DMS 273 treated with DMSO at 0.1 percent for 48 hours (cell line): Measurements from ENCODE around the gene MED7.

Source experiments
- DNase-seq: peaks from one replicate; lab custom pipeline; 2025; lab: John Stamatoyannopoulos, UW

Gene MED7

GRCh38 chr5:157106630-157107461, 35.8 kb downstream of the MED7 start:
- DNase-seq, result no peak

DNA sequence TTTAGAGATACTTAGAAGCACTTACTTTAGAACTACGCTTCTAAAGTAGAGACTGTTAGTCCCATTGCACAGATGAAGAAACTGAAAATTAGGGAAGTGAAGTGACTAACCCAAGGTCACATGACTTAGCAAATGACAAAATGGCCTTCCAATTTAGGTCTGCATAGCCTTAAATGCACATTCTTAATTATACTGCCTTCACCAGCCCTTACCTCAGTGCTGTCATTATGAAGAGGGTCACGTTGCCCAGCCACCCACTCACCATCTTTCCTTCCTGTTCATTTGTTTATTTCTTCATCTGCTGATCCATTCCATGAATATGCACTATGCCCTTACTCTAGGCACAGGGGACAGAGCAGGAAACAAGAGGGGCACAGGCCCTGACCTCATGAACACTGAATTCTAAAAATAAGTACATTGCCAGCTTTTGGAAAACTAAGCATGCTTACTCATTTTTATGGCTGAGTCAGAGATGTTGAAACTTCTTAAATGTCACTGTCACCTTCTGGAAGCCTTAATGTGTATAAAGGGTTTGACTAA, 42.5 kb downstream of the MED7 start:
- no peak for DNase-seq

DNA sequence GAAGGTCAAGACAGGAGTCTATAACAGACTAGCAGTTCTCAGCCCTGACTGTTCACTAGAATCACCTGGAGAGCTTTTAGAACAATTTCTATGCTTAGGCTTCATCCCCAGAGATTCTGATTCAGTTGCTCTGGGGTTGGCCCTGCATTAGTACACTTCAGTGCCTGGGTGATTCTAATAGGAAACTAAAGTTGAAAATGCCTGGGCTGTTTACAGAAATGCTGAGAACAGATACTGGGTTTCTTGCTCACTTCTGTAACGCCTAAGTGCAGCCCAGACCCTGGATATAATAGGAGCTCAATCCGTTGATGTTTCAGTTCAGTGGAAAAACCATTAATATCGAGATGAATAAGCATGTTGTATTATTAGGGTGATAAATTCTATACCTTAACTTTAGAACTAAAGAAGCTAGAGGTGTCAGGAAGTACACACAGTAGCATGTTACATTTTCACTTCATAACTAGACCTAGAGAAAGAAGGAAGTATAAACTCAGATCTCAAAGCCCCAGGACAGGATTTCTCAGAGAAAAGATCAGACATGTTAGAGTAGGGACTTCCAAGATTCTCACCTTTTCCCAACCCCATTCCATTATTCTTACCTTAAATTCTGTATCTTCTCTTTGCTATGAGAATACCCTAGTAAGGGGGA, 54.2 kb downstream of the MED7 start:
- DNase-seq, result no peak
